Measurements from ENCODE around the gene C21orf58.

GRCh38 chr21:46347791-46348381 lies 24.2 kb upstream of the C21orf58 start:
- TF ChIP-seq CTCF (conservative IDR thresholded peaks at IDR 0.05 in 1 of 2, IDR thresholded peaks at IDR 0.05 in 1 of 2; ENCODE audit: extremely low read depth in 1 of 2, insufficient read depth in 1 of 2, low read depth in 1 of 2, low read length in 2 of 2) (no peak), EZH2 (IDR thresholded peaks at IDR 0.05; ENCODE audit: borderline replicate concordance, low read length) (no peak)
